Endodermal cell (in vitro differentiated cells): ENCODE measurements around the gene MTUS2. TPM values are rescaled to one million over a fixed set of nuclear protein-coding genes. Genes with fewer than 3 reads are reported as not detected.

ENCODE experiments used
- DNase-seq: peaks from one replicate; pipeline ENCODE4 v3.0.0-alpha.2; 2017
- H3K27ac ChIP-seq: 2 replicates; pipeline ENCODE4 v1.5.1; 2013; ENCODE audit warnings: mild to moderate bottlenecking, low read depth, low read length, moderate library complexity
- H3K27me3 ChIP-seq: 2 replicates; pipeline ENCODE4 v1.6.1; 2013; ENCODE audit warnings: mild to moderate bottlenecking, low read length, moderate library complexity; ENCODE audit not compliant: insufficient read depth, control insufficient read depth, poor library complexity, severe bottlenecking
- H3K36me3 ChIP-seq: 2 replicates; pipeline ENCODE4 v1.7.0; 2013; ENCODE audit warnings: mild to moderate bottlenecking, low read length, moderate library complexity; ENCODE audit not compliant: control insufficient read depth, insufficient read depth
- H3K4me1 ChIP-seq: one replicate; pipeline ENCODE4 v1.7.0; 2013; ENCODE audit warnings: low read length; ENCODE audit not compliant: control insufficient read depth, insufficient read depth
- H3K4me3 ChIP-seq: 2 replicates; pipeline ENCODE4 v1.5.1; 2013; ENCODE audit warnings: mild to moderate bottlenecking, low read length, moderate library complexity
- H3K9ac ChIP-seq: 2 replicates; pipeline ENCODE4 v1.6.1; 2013; ENCODE audit warnings: mild to moderate bottlenecking, low read length, moderate library complexity; ENCODE audit not compliant: poor library complexity, severe bottlenecking; ENCODE audit errors: extremely low read depth
- H3K9me3 ChIP-seq: 2 replicates; pipeline ENCODE4 v1.6.1; 2013; ENCODE audit warnings: mild to moderate bottlenecking, low read length, moderate library complexity; ENCODE audit not compliant: control insufficient read depth
- H3K27ac Mint-ChIP-seq: 2 replicates; pipeline ENCODE4 v1.8.0; 2020; ENCODE audit warnings: mixed read lengths
- H3K27me3 Mint-ChIP-seq: 2 replicates; pipeline ENCODE4 v1.8.0; 2021; ENCODE audit warnings: mild to moderate bottlenecking, mixed read lengths; ENCODE audit not compliant: insufficient read depth
- H3K36me3 Mint-ChIP-seq: 2 replicates; pipeline ENCODE4 v1.8.0; 2020; ENCODE audit warnings: low read depth, mixed read lengths
- H3K4me1 Mint-ChIP-seq: 2 replicates; pipeline ENCODE4 v1.8.0; 2020; ENCODE audit warnings: mixed read lengths
- H3K4me3 Mint-ChIP-seq: 2 replicates; pipeline ENCODE4 v1.8.0; 2020; ENCODE audit warnings: mild to moderate bottlenecking, moderate library complexity, mixed read lengths
- H3K9me3 Mint-ChIP-seq: 2 replicates; pipeline ENCODE4 v1.8.0; 2020; ENCODE audit warnings: mild to moderate bottlenecking, mixed read lengths
- CTCF ChIP-seq: fragments of 200-600 bp; sonication (generic); conservative IDR thresholded peaks from 2 replicates; pipeline ENCODE4 v1.5.0; 2021; ENCODE audit warnings: antibody characterized with exemption, mild to moderate bottlenecking
- WGBS, 2 experiments: methylation state at CpG; one replicate each; pipeline versions ENCODE4 v1.1.5 to v1.1.7; 2013; ENCODE audit warnings: missing lambda C conversion rate in 2 of 2, mixed read lengths in 1 of 2; ENCODE audit not compliant: insufficient coverage in 1 of 2, insufficient read length in 1 of 2; 5-methylcytosine and 5-hydroxymethylcytosine counted together
- total RNA-seq, 2 donors: library from RNA; stranded (reverse); fragmentation: NEBNext Ultra II Directional in 1 of 2; extraction: Animal tissue kit (Norgen Biotek cat#: 25700) in 1 of 2; gene quantifications; 2 replicates in 1 of 2; 3 replicates in 1 of 2; pipeline ENCODE4 v1.2.1, GENCODE V29; 2021

The MTUS2 gene
- total RNA-seq, 2 donors from 2014 or later: 1.2 to 1.3 TPM

DNA sequence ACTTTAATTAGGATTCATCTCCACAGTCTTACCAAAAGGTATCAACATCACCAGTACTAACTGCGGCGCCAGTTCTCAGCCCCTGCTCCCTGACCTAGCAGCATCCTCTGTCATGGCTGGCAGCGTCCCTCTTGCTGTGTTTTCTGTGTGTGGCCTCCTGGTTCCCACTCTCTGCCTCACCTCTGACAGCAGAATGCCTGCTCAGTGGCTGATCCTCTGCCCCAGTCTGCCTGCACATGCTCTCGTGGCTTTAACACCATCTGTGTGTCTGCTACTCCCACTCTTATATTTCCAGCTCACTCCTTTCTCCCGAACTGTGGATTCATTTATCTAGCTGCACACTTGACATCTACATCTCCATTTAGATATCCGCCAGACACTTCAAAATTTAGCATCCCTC, 341.5 kb downstream of the MTUS2 start:
- H3K27ac Mint-ChIP-seq: no peak overlapping the region
- no peak overlapping the region for H3K9ac ChIP-seq
- H3K4me3 Mint-ChIP-seq: no peak overlapping the region
- no peaks in the 10 kb centered on the region for H3K27me3 ChIP-seq
- H3K9me3 ChIP-seq: peaks cover 27% of the 10 kb centered on the region
- no peaks in the 10 kb centered on the region for H3K9me3 Mint-ChIP-seq
- WGBS, 2 experiments: 61 to 63% methylated on average over 6 of the region's 6 CpGs
- peaks cover 2% of the 10 kb centered on the region for H3K4me1 Mint-ChIP-seq
- H3K36me3 ChIP-seq: no peaks in the 10 kb centered on the region
- no peak overlapping the region for H3K4me3 ChIP-seq
- TF ChIP-seq CTCF: no peak
- no peaks in the 10 kb centered on the region for H3K36me3 Mint-ChIP-seq
- no peaks in the 10 kb centered on the region for H3K27me3 Mint-ChIP-seq
- no peaks in the 10 kb centered on the region for H3K4me1 ChIP-seq
- DNase-seq: no peak
- no peak overlapping the region for H3K27ac ChIP-seq

DNA sequence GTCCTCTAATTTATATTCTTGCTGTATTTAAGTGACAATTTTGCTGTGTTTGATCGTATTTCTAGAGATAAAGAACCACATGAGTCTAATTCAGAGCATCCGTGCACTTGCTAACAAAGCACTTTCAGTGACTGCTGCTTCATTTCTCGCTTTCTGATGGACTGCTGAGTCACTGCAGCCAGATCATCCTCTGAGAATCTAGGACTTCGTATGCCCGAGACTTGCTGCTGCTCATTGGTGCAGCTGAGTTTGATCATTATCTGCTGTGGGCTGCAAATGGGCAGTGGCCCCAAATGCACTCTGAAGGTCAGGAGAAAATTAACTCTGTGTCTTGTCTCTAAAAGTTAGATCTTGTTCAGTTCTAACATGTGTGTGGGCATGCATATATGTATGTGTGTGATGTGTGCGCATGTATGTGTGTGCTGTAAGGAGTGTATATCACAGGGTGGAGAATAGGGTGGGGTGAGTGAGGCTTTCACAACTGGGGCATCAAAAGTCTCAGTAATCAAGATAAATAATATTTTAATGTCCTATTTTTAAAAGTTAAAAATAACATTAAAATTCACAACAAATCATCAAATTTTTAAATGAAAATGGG, 342.6 kb downstream of the MTUS2 start:
- 69 to 76% methylated on average over 3 to 6 of the region's 6 CpGs for WGBS, 2 experiments
- no peak for TF ChIP-seq CTCF
- Mint-ChIP-seq H3K4me1 (peaks cover 2% of the 10 kb centered on the region), H3K27ac (peak overlapping the region; percentile 26), H3K4me3 (no peak overlapping the region), H3K9me3 (no peaks in the 10 kb centered on the region), H3K27me3 (no peaks in the 10 kb centered on the region), H3K36me3 (no peaks in the 10 kb centered on the region)
- H3K36me3 ChIP-seq: no peaks in the 10 kb centered on the region
- no peak for DNase-seq
- peaks cover 24% of the 10 kb centered on the region for H3K9me3 ChIP-seq
- no peak overlapping the region for H3K27ac ChIP-seq
- no peaks in the 10 kb centered on the region for H3K4me1 ChIP-seq
- H3K9ac ChIP-seq: no peak overlapping the region
- H3K27me3 ChIP-seq: no peaks in the 10 kb centered on the region
- no peak overlapping the region for H3K4me3 ChIP-seq

DNA sequence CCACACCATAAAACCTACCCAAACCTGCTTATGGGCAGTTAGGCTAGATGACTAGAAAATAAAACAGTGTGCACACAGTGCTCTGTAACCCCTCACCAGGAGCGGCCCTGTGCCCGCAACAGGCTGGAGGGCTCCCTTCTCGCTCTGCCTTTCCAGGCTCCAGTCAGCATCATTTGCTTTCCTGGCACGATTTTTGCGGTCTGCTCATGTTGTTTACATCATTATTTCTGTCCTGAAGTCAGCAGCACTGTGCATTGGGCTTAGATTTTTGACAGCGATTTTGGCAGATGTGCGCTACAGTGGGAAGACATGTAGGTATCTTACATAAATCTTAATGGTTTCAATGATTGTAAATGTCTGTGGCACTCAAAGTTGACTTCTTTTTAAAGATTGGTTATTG, 344.0 kb downstream of the MTUS2 start:
- no peaks in the 10 kb centered on the region for H3K27me3 ChIP-seq
- H3K4me3 ChIP-seq: no peak overlapping the region
- Mint-ChIP-seq H3K9me3 (no peaks in the 10 kb centered on the region), H3K4me1 (peaks cover 2% of the 10 kb centered on the region), H3K27me3 (no peaks in the 10 kb centered on the region), H3K4me3 (no peak overlapping the region), H3K36me3 (no peaks in the 10 kb centered on the region), H3K27ac (no peak overlapping the region)
- H3K4me1 ChIP-seq: no peaks in the 10 kb centered on the region
- H3K9ac ChIP-seq: no peak overlapping the region
- WGBS, 2 experiments: 82 to 88% methylated on average over 6 to 7 of the region's 7 CpGs
- no peak for TF ChIP-seq CTCF
- DNase-seq: no peak
- no peak overlapping the region for H3K27ac ChIP-seq
- H3K9me3 ChIP-seq: peaks cover 18% of the 10 kb centered on the region
- H3K36me3 ChIP-seq: no peaks in the 10 kb centered on the region
